ENCODE measurements around the gene IFI35.
"Not testable (repeated sequence)": the region's sequence is repeated elsewhere in the genome, so short reads cannot be mapped to it uniquely, and the experiment has no call there.

IFI35 gene

GRCh38 chr17:42997984-42998938 lies 8.3 kb upstream of the IFI35 start, which contains the start of gene RPL27:
Gene RPL27 (plus strand): TSS chr17:42998419. CDS start chr17:42998751, 332 bp downstream.
- peak; percentile 98 for DNase-seq

- DNase-seq, result no peak
These were observed 7.5 kb upstream of the IFI35 start for GRCh38 chr17:42999003-42999525.

GRCh38 chr17:43000894-43001293 lies 5.7 kb upstream of the IFI35 start:
- DNase-seq, result not testable (repeated sequence)

- DNase-seq, result peak; percentile 66
These were observed 2.9 kb upstream of the IFI35 start for GRCh38 chr17:43003542-43004172.

GRCh38 chr17:43010667-43011308 lies 4.2 kb downstream of the IFI35 start:
- DNase-seq, result no peak

GRCh38 chr17:43011728-43012472 lies 5.3 kb downstream of the IFI35 start:
- no peak for DNase-seq

GRCh38 chr17:43013296-43013695 lies 6.7 kb downstream of the IFI35 start:
- DNase-seq, result no peak

- no peak for DNase-seq
These were observed 7.5 kb downstream of the IFI35 start for GRCh38 chr17:43014020-43014648.

GRCh38 chr17:43014649-43015542 lies 8.3 kb downstream of the IFI35 start:
- no peak for DNase-seq

- DNase-seq, result no peak
These were observed 9.0 kb downstream of the IFI35 start for GRCh38 chr17:43015579-43015978.

- no peak for DNase-seq
These were observed 9.6 kb downstream of the IFI35 start for GRCh38 chr17:43016216-43016615.

- no peak for DNase-seq
These were observed 11.6 kb downstream of the IFI35 start for GRCh38 chr17:43018008-43018853.

GRCh38 chr17:43018932-43019331 lies 12.3 kb downstream of the IFI35 start:
- no peak for DNase-seq

- DNase-seq, result no peak
These were observed 12.8 kb downstream of the IFI35 start for GRCh38 chr17:43019418-43019817.

- no peak for DNase-seq
These were observed 13.5 kb downstream of the IFI35 start for GRCh38 chr17:43020030-43020621.

GRCh38 chr17:43020789-43021740 lies 14.5 kb downstream of the IFI35 start:
- DNase-seq, result peak; percentile 73

- peak; percentile 85 for DNase-seq
These were observed 15.3 kb downstream of the IFI35 start, which contains the start of gene VAT1 for GRCh38 chr17:43021741-43022512. Gene VAT1 (minus strand): TSS chr17:43022385. CDS start chr17:43022322, 63 bp downstream.

Data from activated CD8-positive, alpha-beta memory T cell treated with anti-CD3 and anti-CD28 coated beads for 24 hours (primary cell).